Hematopoietic multipotent progenitor cell treated with erythropoietin and hydrocortisone succinate and interleukin-3 and kit ligand, for 17 days (in vitro differentiated cells): ENCODE measurements around the gene EGR1.
"Not testable (repeated sequence)": the region's sequence is repeated elsewhere in the genome, so short reads cannot be mapped to it uniquely, and the experiment has no call there.

Experiments
- DNase-seq: peaks from one replicate; pipeline ENCODE4 v3.0.0-alpha.2; 2015; ENCODE audit warnings: low spot score

Gene EGR1

GRCh38 chr5:138507485-138507884, 42.2 kb downstream of the EGR1 start:
- DNase-seq, result not testable (repeated sequence)

GRCh38 chr5:138508958-138509357, 43.7 kb downstream of the EGR1 start:
- no peak for DNase-seq

- DNase-seq, result no peak
These were observed 48.7 kb downstream of the EGR1 start for GRCh38 chr5:138514021-138514420.

DNA sequence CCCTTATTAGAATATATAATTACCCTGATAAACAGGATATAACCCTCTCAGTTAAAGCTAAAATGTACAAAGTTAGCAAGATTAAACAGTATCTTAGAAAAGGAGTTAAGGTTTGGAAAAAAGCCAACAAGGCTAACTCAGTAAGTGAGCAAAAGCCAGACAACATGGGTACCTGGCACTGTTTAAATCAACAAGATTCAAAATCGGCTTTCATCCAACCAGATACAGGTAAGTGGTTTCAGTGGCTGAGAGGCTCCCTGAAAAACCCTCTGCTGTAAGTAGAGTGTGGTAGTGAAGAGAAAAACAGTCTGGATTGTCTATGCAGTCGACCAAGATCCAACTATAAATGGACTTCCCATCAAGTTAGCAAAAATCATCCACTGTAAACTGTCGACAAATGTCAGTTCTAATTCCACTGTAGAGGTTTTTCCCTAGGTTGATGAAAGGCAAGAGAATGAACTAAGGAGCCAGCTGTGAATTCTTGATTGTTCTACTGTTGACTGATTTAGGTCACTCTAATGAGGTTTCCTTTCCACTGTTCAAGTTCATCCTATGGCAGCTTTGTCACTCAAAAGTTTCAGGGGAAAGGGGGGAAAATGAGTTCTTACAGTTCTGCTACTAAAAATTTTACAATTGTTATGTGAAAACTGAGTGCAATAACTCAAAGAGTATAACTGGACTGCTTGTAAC, 50.4 kb downstream of the EGR1 start:
- DNase-seq, result no peak

DNA sequence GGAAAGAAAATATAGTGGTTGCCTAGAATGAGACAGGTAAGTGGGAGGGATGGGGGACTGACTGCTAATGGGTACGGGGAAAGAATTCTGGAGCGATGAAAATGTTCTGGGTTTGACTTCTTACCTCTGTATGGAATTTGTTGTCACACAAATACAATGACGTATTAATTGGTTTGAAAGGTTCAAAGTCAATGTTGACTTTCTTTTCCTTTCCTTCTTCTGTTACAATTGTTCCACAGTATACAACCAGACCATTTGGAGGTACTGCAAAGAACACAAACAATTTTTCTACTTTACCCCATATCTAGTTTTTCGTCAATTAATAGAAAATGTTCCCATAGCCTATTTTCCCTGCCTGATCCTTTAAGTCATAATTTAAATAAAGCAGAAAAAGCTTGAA, 52.2 kb downstream of the EGR1 start:
- DNase-seq, result no peak
